Ovary (tissue), 9 donors: Measurements from ENCODE around the gene ATP6AP1. TPM values are rescaled to one million over a fixed set of nuclear protein-coding genes. Genes with fewer than 3 reads are reported as not detected.

Experiments used
- DNase-seq, 5 donors: peaks; one replicate each; pipeline ENCODE4 v3.0.0-alpha.2; 2019 to 2020
- H3K27ac ChIP-seq, 2 donors: fragments of 200-600 bp; one replicate each; pipeline versions ENCODE4 v1.5.1 to v1.8.0; 2019 to 2022
- H3K27me3 ChIP-seq: fragments of 200-600 bp; one replicate; pipeline ENCODE4 v1.8.0; 2022
- H3K36me3 ChIP-seq: fragments of 200-600 bp; sonication (generic); one replicate; pipeline ENCODE4 v1.5.1; 2019
- H3K4me1 ChIP-seq: one replicate; pipeline ENCODE4 v1.8.1; 2013; ENCODE audit warnings: mild to moderate bottlenecking, moderate library complexity; ENCODE audit not compliant: insufficient read depth
- H3K4me3 ChIP-seq: fragments of 200-600 bp; sonication (generic); one replicate; pipeline ENCODE4 v1.5.1; 2017
- H3K9me3 ChIP-seq, 2 donors: fragments of 200-600 bp in 1 of 2; sonication (generic) in 1 of 2; one replicate each; pipeline versions ENCODE4 v1.5.1 to v1.8.1; 2013 to 2019; ENCODE audit warnings: mild to moderate bottlenecking in 1 of 2, moderate library complexity in 1 of 2
- EP300 ChIP-seq: sonication (generic); formaldehyde crosslinking; IDR thresholded peaks from one replicate; pipeline ENCODE4 v1.6.1; 2017; ENCODE audit warnings: antibody characterized with exemption
- POLR2A ChIP-seq: fragments of 450-650 bp; IDR thresholded peaks from one replicate; pipeline ENCODE4 v1.6.1; 2017; ENCODE audit warnings: antibody characterized with exemption, mild to moderate bottlenecking, moderate library complexity
- WGBS, 3 donors: extraction: QIAGEN DNeasy Blood & Tissue Kit in 1 of 3; methylation state at CpG; one replicate each; pipeline versions ENCODE4 v1.1.5 to v1.1.7; 2013 to 2017; 5-methylcytosine and 5-hydroxymethylcytosine counted together
- intact Hi-C, 4 donors: fragments of 100-400 bp; cut with DNase I; formaldehyde crosslinking; loops; one replicate each; pipeline versions ENCODE4 v1.11.0 to v1.15.1; 2022 to 2023
- polyA plus RNA-seq, 2 donors: library from polyadenylated mRNA; stranded (reverse); fragments of 200-250 nt in 1 of 2; fragments of 350-450 nt in 1 of 2; fragmentation: Illumina TruSeq in 1 of 2; extraction: RNeasy Lipid Tissue Mini Kit (QIAGEN cat#74804) in 1 of 2; gene quantifications; one replicate each; pipeline ENCODE4 v1.2.3, GENCODE V29; 2013 to 2014
- total RNA-seq, 7 donors: library from RNA; depleted of rRNA in 2 of 7; stranded (reverse); fragments of >200 nt in 2 of 7; fragmentation: NEBNext Ultra II Directional in 3 of 7; extraction: Animal tissue kit (Norgen Biotek cat#: 25700) in 3 of 7; gene quantifications; one replicate each; pipeline versions ENCODE4 v1.1.0 to v1.2.4, GENCODE V29; 2016 to 2023
- TF ChIP-seq, protein P1 (sequence below), 3 donors: fragments of 450-650 bp in 2 of 3; fragments of 200-600 bp in 1 of 3; IDR thresholded peaks; one replicate each; pipeline versions ENCODE4 v1.5.1 to v1.8.0; 2016 to 2022; ENCODE audit warnings: antibody characterized with exemption in 3 of 3, mild to moderate bottlenecking in 1 of 3
- donor health status: DM: no; HTN: no; CAD: no; lungs with moderate emphysema.
- donor health status: DM: no; HTN: no; CAD: no.
- donor health status: Bipolar disorder and iron deficiency.
- donor health status: DM: yes; HTN: yes; CAD: no.
- donor health status: DM: no; HTN: no; CAD: no.
- donor health status: DM: yes; HTN: yes; CAD: no.

Gene ATP6AP1
- total and polyA plus RNA-seq, 9 donors = 29.6 to 77.8 (median 58.6) TPM

DNA sequence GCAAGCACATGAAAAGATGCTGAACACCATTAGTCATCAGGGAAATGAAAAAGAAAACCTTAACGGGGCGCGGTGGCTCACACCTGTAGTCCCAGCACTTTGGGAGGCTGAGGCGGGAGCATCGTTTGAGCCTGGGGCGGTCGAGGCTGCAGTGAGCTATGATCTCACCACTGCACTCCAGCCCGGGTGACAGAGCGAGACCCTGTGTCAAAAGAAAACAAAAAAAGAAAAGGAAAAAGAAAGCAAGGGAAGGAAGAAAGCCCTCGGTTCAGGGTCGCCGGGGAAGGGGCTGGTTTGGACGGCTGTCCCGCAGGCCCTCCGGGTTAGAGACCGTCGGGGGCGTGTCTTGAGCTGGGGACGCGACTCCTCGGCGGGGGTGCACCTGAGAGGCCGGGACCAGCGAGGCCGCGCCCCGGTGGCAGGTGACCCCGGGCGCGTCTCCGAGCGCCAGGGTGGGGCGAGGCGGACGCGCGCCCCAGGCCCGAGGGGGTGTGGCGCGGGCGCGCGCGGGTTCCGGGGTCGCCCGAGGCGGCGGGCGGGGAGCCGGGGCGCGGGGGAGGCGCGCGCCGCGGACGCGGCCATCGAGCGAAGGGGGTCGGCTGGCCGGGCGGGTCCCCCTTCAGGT is 29.1 kb downstream of the ATP6AP1 start:
- H3K4me3 ChIP-seq = peak overlapping the region; percentile 50
- H3K9me3 ChIP-seq = no peaks in the 10 kb centered on the region
- H3K27me3 ChIP-seq = no peaks in the 10 kb centered on the region
- intact Hi-C loops = no loop called here
- H3K27ac ChIP-seq = peak overlapping the region; percentile 51 to 73
- H3K36me3 ChIP-seq = no peaks in the 10 kb centered on the region
- H3K4me1 ChIP-seq = no peaks in the 10 kb centered on the region
- 31 to 40% (median 35%) methylated on average over 38 to 65 of the region's 65 CpGs for WGBS, 3 donors
- TF ChIP-seq POLR2A = no peak
- TF ChIP-seq, protein P1, sequence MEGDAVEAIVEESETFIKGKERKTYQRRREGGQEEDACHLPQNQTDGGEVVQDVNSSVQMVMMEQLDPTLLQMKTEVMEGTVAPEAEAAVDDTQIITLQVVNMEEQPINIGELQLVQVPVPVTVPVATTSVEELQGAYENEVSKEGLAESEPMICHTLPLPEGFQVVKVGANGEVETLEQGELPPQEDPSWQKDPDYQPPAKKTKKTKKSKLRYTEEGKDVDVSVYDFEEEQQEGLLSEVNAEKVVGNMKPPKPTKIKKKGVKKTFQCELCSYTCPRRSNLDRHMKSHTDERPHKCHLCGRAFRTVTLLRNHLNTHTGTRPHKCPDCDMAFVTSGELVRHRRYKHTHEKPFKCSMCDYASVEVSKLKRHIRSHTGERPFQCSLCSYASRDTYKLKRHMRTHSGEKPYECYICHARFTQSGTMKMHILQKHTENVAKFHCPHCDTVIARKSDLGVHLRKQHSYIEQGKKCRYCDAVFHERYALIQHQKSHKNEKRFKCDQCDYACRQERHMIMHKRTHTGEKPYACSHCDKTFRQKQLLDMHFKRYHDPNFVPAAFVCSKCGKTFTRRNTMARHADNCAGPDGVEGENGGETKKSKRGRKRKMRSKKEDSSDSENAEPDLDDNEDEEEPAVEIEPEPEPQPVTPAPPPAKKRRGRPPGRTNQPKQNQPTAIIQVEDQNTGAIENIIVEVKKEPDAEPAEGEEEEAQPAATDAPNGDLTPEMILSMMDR (IDR thresholded peaks at IDR 0.05) = no peak
- no peak for TF ChIP-seq EP300
- DNase-seq = peak in 3 of 5 donors; percentile 45 to 72 (median 56)

DNA sequence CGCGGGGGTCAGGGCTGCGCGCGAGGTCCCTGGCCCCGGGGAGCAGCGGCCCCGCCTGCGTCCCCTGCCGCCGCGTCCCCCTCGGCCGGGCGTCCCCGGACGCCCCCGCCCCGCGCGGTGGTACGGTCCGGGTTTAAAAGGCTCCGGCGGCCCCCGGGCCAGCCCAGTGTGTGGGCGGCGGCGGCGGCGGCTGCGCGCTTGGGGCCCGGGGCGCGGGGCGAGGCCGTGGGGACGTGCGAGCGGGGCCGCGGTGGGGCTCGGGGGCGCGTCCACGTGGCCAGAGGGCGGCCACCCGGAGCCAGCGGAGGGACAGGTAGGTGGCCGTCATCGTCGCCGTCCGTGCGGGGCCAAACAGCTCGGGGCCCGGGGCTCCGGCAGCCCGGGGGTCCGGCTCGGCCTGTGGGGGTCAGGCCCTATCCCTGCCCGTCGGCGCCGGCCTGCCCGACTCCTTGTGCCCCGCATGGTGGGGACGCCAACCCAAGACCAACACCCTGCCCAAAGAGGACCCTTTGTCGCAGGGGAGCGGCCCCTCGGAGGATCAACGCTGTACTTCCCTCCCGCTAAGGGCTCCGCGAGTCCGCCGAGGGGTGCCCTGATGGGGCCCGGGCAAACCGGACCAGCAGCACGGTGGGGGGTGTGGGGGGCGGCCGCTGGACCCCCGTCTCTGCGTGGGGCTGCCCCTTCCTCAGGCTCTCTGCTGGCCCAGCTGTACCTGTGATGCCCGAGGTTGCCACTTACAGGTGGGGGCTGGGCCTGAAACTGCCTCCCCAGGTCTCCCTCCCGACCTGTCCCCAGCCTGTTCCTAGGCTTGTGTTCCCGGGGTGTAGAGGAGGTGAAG is 29.9 kb downstream of the ATP6AP1 start, which contains the start of gene PLXNA3:
TSS of gene PLXNA3 (plus strand) at position 166 of the 838 bp plus-strand sequence. CDS start 1,903 bp downstream, outside the sequence.
- peak within 1 kb of the TSS; percentile 50 for H3K4me3 ChIP-seq
- peak within 1 kb of the TSS; percentile 51 to 73 for H3K27ac ChIP-seq
- no peaks in the 10 kb centered on the region for H3K27me3 ChIP-seq
- H3K9me3 ChIP-seq = no peaks in the 10 kb centered on the region
- no peaks in the 10 kb centered on the region for H3K4me1 ChIP-seq
- DNase-seq = peak in 4 of 5 donors; percentile 55 to 76 (median 66)
- 21 to 43% (median 34%) methylated on average over 12 to 88 of the region's 88 CpGs for WGBS, 3 donors
- H3K36me3 ChIP-seq = no peaks in the 10 kb centered on the region
- peak; percentile 40 for TF ChIP-seq POLR2A
- TF ChIP-seq, protein P1 (IDR thresholded peaks at IDR 0.05) = no peak
- intact Hi-C loops = no loop called here

GRCh38 chrX:154458954-154459778 is 30.7 kb downstream of the ATP6AP1 start:
- Histone ChIP-seq H3K9me3 (no peaks in the 10 kb centered on the region), H3K27me3 (no peaks in the 10 kb centered on the region), H3K4me1 (no peaks in the 10 kb centered on the region), H3K36me3 (no peaks in the 10 kb centered on the region), H3K4me3 (peak overlapping the region; percentile 50), H3K27ac (peak overlapping the region in 1 of 2 donors; percentile 12)
- intact Hi-C loops = no loop called here
- no peak for DNase-seq
- TF ChIP-seq EP300 = no peak
- TF ChIP-seq, protein P1 (IDR thresholded peaks at IDR 0.05) = no peak
- WGBS, 3 donors = 44 to 59% (median 56%) methylated on average over 15 of the region's 15 CpGs

DNA sequence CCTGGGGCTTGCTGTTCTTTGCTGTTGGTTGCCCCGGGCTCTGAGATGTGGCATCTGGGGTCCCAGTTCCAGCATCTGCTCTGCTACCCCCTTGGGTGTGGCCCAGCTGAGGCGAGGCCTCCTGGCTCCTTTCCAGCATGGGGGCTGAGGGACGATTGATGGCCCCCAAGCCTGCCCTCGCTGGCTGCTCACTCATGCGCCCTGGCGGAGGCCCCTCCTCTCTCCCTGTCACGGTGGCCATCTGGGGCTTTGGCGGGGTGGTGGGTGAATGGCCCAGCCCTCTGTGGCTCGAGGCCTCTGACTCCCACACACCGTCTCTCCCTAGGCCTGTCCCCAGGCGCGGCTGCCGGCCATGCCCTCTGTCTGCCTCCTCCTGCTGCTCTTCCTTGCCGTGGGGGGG is 31.4 kb downstream of the ATP6AP1 start:
- intact Hi-C loops = no loop called here
- DNase-seq = no peak
- no peaks in the 10 kb centered on the region for H3K27me3 ChIP-seq
- no peaks in the 10 kb centered on the region for H3K36me3 ChIP-seq
- H3K27ac ChIP-seq = peak overlapping the region in 1 of 2 donors; percentile 12
- peak overlapping the region; percentile 50 for H3K4me3 ChIP-seq
- H3K9me3 ChIP-seq = no peaks in the 10 kb centered on the region
- 44 to 59% (median 57%) methylated on average over 14 of the region's 14 CpGs for WGBS, 3 donors
- H3K4me1 ChIP-seq = no peaks in the 10 kb centered on the region
- TF ChIP-seq POLR2A = no peak
- TF ChIP-seq, protein P1 (IDR thresholded peaks at IDR 0.05) = no peak
